H1 (cell line): ENCODE measurements around the gene SSNA1. TPM values are rescaled to one million over a fixed set of nuclear protein-coding genes. Genes with fewer than 3 reads are reported as not detected.

Experiments
- CTCF ChIA-PET: fragments of 300-600 bp; sonication (Branson Sonifier 250); formaldehyde crosslinking; loops from one replicate; lab custom pipeline; 2021; ENCODE audit not compliant: partially characterized antibody; lab: Charles Lee
- POLR2A ChIA-PET: fragments of 300-600 bp; sonication (Branson Sonifier 250); formaldehyde crosslinking; loops from one replicate; lab custom pipeline; 2021; ENCODE audit warnings: inconsistent platforms; ENCODE audit not compliant: partially characterized antibody; lab: Charles Lee
- DNase-seq, 2 experiments: peaks; one replicate each; pipeline versions ENCODE4 v3.0.0 to v3.0.0-alpha.2; 2010 to 2022; ENCODE audit warnings: low spot score in 2 of 2, low read depth in 1 of 2, mixed read lengths in 1 of 2
- FAIRE-seq: peaks from 2 replicates; lab custom pipeline; 2011; peaks lifted over from hg19 to GRCh38; lab: Jason Lieb, UNC
- H2AFZ ChIP-seq: 2 replicates; pipeline ENCODE4 v1.8.1; 2012; ENCODE audit warnings: low read length, inconsistent platforms
- H2AK5ac ChIP-seq: 2 replicates; pipeline ENCODE4 v1.6.1; 2013; ENCODE audit warnings: low read depth, low read length
- H2BK120ac ChIP-seq: replicated peaks from 2 replicates; pipeline ENCODE3; 2013; ENCODE audit warnings: low read depth, low read length, inconsistent platforms
- H2BK12ac ChIP-seq: 2 replicates; pipeline ENCODE4 v1.6.1; 2013; ENCODE audit warnings: low read depth, low read length
- H2BK15ac ChIP-seq: 2 replicates; pipeline ENCODE4 v1.6.1; 2013; ENCODE audit warnings: low read length
- H2BK20ac ChIP-seq: 2 replicates; pipeline ENCODE4 v1.6.1; 2013; ENCODE audit warnings: low read length
- H2BK5ac ChIP-seq: 2 replicates; pipeline ENCODE4 v1.6.1; 2013; ENCODE audit warnings: low read depth, low read length
- H3K14ac ChIP-seq: 2 replicates; pipeline ENCODE4 v1.6.1; 2013; ENCODE audit warnings: inconsistent platforms; ENCODE audit not compliant: insufficient read length
- H3K18ac ChIP-seq: 2 replicates; pipeline ENCODE4 v1.6.1; 2013; ENCODE audit warnings: low read length; ENCODE audit errors: extremely low read depth
- H3K23ac ChIP-seq: 2 replicates; pipeline ENCODE4 v1.6.1; 2013; ENCODE audit warnings: inconsistent platforms; ENCODE audit not compliant: insufficient read length
- H3K23me2 ChIP-seq: 2 replicates; pipeline ENCODE4 v1.6.1; 2013; ENCODE audit warnings: low read depth, low read length
- H3K27ac ChIP-seq: 2 replicates; pipeline ENCODE4 v1.6.1; 2011; ENCODE audit warnings: low read depth, low read length, inconsistent platforms
- H3K27me3 ChIP-seq, 4 experiments: replicated peaks in 1 of 4; 1 replicate in 1 of 4; 2 replicates in 3 of 4; pipeline versions ENCODE4 v1.6.1 to v1.8.1; 2011 to 2013; ENCODE audit warnings: low read length in 3 of 4, mild to moderate bottlenecking in 3 of 4, inconsistent platforms in 2 of 4, mixed read lengths in 2 of 4, moderate library complexity in 1 of 4; ENCODE audit not compliant: control insufficient read depth in 3 of 4, insufficient read depth in 3 of 4; ENCODE audit errors: extremely low read depth in 1 of 4
- H3K36me3 ChIP-seq, 4 experiments: 2 replicates each; pipeline versions ENCODE4 v1.6.1 to v1.8.1; 2011 to 2013; ENCODE audit warnings: mild to moderate bottlenecking in 4 of 4, low read length in 3 of 4, moderate library complexity in 2 of 4, control low read depth in 1 of 4, inconsistent platforms in 1 of 4; ENCODE audit not compliant: insufficient read depth in 4 of 4, control insufficient read depth in 2 of 4
- H3K4ac ChIP-seq: replicated peaks from 2 replicates; pipeline ENCODE3; 2013; ENCODE audit warnings: low read length, low read depth, mixed read lengths, inconsistent platforms; ENCODE audit not compliant: insufficient read length
- H3K4me1 ChIP-seq, 4 experiments: replicated peaks in 1 of 4; 1 replicate in 1 of 4; 2 replicates in 3 of 4; pipeline versions ENCODE4 v1.6.1 to v1.8.1; 2011 to 2013; ENCODE audit warnings: low read length in 3 of 4, inconsistent platforms in 2 of 4, mixed read lengths in 1 of 4; ENCODE audit not compliant: insufficient read depth in 4 of 4, control insufficient read depth in 3 of 4
- H3K4me2 ChIP-seq, 2 experiments: 2 replicates each; pipeline versions ENCODE4 v1.6.1 to v1.8.1; 2011 to 2013; ENCODE audit warnings: low read depth in 2 of 2, low read length in 2 of 2, control low read depth in 1 of 2, inconsistent platforms in 1 of 2, mild to moderate bottlenecking in 1 of 2; ENCODE audit not compliant: insufficient read depth in 1 of 2
- H3K4me3 ChIP-seq, 4 experiments: fragments of 200-600, 300-600 bp in 1 of 4; sonication (generic), shearing (Covaris generic), sonication (Bioruptor Twin) in 1 of 4; 2 replicates each; pipeline versions ENCODE4 v1.5.1 to v1.8.1; 2011 to 2016; ENCODE audit warnings: low read length in 4 of 4, low read depth in 3 of 4, control low read depth in 2 of 4, inconsistent platforms in 2 of 4, mild to moderate bottlenecking in 2 of 4, mixed read lengths in 1 of 4, moderate library complexity in 1 of 4; ENCODE audit not compliant: insufficient read depth in 2 of 4; ENCODE audit errors: extremely low read depth in 1 of 4
- H3K56ac ChIP-seq: replicated peaks from 2 replicates; pipeline ENCODE3; 2013; ENCODE audit warnings: low read depth, mild to moderate bottlenecking, mixed read lengths, low read length, inconsistent platforms; ENCODE audit not compliant: insufficient read length
- H3K79me1 ChIP-seq: 2 replicates; pipeline ENCODE4 v1.6.1; 2013; ENCODE audit warnings: low read depth, low read length, control low read depth
- H3K79me2 ChIP-seq, 2 experiments: 2 replicates each; pipeline versions ENCODE4 v1.6.1 to v1.8.1; 2012 to 2013; ENCODE audit warnings: low read length in 2 of 2, mild to moderate bottlenecking in 2 of 2, inconsistent platforms in 1 of 2; ENCODE audit not compliant: insufficient read depth in 2 of 2, control insufficient read depth in 1 of 2
- H3K9ac ChIP-seq, 4 experiments: replicated peaks in 1 of 4; 1 replicate in 1 of 4; 2 replicates in 3 of 4; pipeline versions ENCODE4 v1.6.1 to v1.8.1; 2011 to 2013; ENCODE audit warnings: low read depth in 3 of 4, low read length in 3 of 4, control low read depth in 2 of 4, mild to moderate bottlenecking in 2 of 4, moderate library complexity in 2 of 4, inconsistent platforms in 1 of 4; ENCODE audit errors: extremely low read depth in 1 of 4
- H3K9me3 ChIP-seq, 2 experiments: 2 replicates each; pipeline versions ENCODE4 v1.6.1 to v1.8.1; 2012 to 2013; ENCODE audit warnings: mild to moderate bottlenecking in 2 of 2, moderate library complexity in 2 of 2, control low read depth in 1 of 2, inconsistent platforms in 1 of 2, low read depth in 1 of 2, low read length in 1 of 2, mixed read lengths in 1 of 2; ENCODE audit not compliant: insufficient read depth in 2 of 2
- H4K20me1 ChIP-seq, 2 experiments: replicated peaks in 1 of 2; 2 replicates each; pipeline versions ENCODE3 to v1.8.1; 2011 to 2013; ENCODE audit warnings: inconsistent platforms in 2 of 2, low read length in 2 of 2, mild to moderate bottlenecking in 1 of 2; ENCODE audit not compliant: insufficient read depth in 2 of 2, control insufficient read depth in 1 of 2
- H4K5ac ChIP-seq: 2 replicates; pipeline ENCODE4 v1.6.1; 2013; ENCODE audit warnings: low read length, low read depth, mixed read lengths, inconsistent platforms; ENCODE audit not compliant: insufficient read length
- H4K8ac ChIP-seq: 2 replicates; pipeline ENCODE4 v1.8.0; 2013; ENCODE audit warnings: mild to moderate bottlenecking, moderate library complexity, low read length, inconsistent platforms; ENCODE audit not compliant: insufficient read depth; ENCODE audit errors: extremely low read depth
- H4K91ac ChIP-seq: replicated peaks from 2 replicates; pipeline ENCODE3; 2013; ENCODE audit warnings: low read length, mixed read lengths, inconsistent platforms; ENCODE audit not compliant: insufficient read length
- EGR1 ChIP-seq: IDR thresholded peaks from 2 replicates; pipeline ENCODE4 v1.6.1; 2011; ENCODE audit warnings: low read depth, low read length, borderline replicate concordance
- POU5F1 ChIP-seq: IDR thresholded peaks from 2 replicates; pipeline ENCODE4 v1.6.1; 2011; ENCODE audit warnings: low read depth, mild to moderate bottlenecking, low read length, moderate library complexity
- WGBS, 2 experiments: shearing (Covaris generic) in 1 of 2; methylation state at CpG; one replicate each; pipeline versions ENCODE4 v1.1.6 to v1.1.7; 2013 to 2015; ENCODE audit warnings: low lambda C conversion rate in 2 of 2, mixed read lengths in 2 of 2, inconsistent platforms in 1 of 2, low coverage in 1 of 2, missing lambda C conversion rate in 1 of 2; ENCODE audit not compliant: insufficient replicate concordance in 2 of 2, insufficient coverage in 1 of 2, insufficient read length in 1 of 2; ENCODE audit errors: extremely low coverage in 1 of 2, missing lambda C conversion rate in 1 of 2; 5-methylcytosine and 5-hydroxymethylcytosine counted together
- polyA plus RNA-seq, 7 experiments: library from polyadenylated mRNA; depleted of rRNA in 3 of 7; stranded (reverse) in 5 of 7; unstranded in 2 of 7; fragments of >200 nt in 5 of 7; fragments of 200-250 nt in 2 of 7; gene quantifications; 1 replicate in 5 of 7; 2 replicates in 1 of 7; 4 replicates in 1 of 7; pipeline versions ENCODE4 v1.2.1 to v1.2.3, GENCODE V29; 2011 to 2013; ENCODE audit warnings: missing spikeins in 2 of 7, mixed read lengths in 2 of 7
- total RNA-seq: library from RNA; stranded (reverse); fragmentation: NEBNext Ultra II Directional; extraction: Animal tissue kit (Norgen Biotek cat#: 25700); gene quantifications from 2 replicates; pipeline ENCODE4 v1.2.1, GENCODE V29; 2021
- TF ChIP-seq, protein P1 (sequence below): IDR thresholded peaks from 2 replicates; pipeline ENCODE4 v1.6.1; 2011; ENCODE audit warnings: low read depth, mild to moderate bottlenecking, low read length; ENCODE audit not compliant: insufficient read depth

Gene SSNA1
- total and polyA plus RNA-seq, 2 of the 8 experiments (the other 6 are each of a cell fraction or from before 2014, with no cell fraction given), result 87.3 to 157 TPM

DNA sequence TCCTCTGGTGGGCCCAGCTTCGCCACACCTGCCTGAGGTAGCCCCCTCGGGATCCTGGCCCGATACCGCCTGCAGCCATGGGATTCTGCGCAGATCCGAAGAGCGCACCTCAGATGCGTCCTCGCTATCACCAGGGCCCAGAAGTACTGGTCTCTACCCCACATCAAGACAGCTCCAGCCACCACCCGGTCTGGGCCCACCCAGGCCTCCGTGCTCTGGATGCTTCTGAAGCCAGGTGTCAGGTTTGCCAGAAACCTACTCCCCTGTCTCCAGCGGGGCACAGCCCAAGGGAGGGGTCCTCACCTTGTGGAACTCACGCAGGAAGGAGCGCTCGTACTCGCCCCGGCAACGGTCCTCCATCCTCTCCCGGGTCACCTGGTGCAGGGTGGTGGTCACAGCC lies 2.6 kb upstream of the SSNA1 start:
- Histone ChIP-seq H3K27me3 (no peaks in the 10 kb centered on the region; a peak in 1 of 7 replicates), H2AK5ac (no peak overlapping the region), H4K91ac (no peak overlapping the region), H3K79me1 (peaks cover 5% of the 10 kb centered on the region), H3K4me1 (peaks cover 0 to 17% (median 6%) of the 10 kb centered on the region in 4 experiments; a peak in 5 of 7 replicates), H3K79me2 (peaks cover 0 to 30% of the 10 kb centered on the region in 2 experiments; a peak in 2 of 4 replicates), H3K14ac (no peak overlapping the region), H2BK12ac (no peak overlapping the region), H3K9me3 (no peaks in the 10 kb centered on the region), H3K4me2 (no peak overlapping the region), H3K27ac (no peak overlapping the region), H2BK20ac (no peak overlapping the region), H3K4me3 (no peak overlapping the region), H3K36me3 (peaks cover 3 to 28% (median 12%) of the 10 kb centered on the region in 4 experiments; a peak in 7 of 8 replicates), H3K18ac (no peak overlapping the region), H3K23ac (no peak overlapping the region), H3K4ac (no peak overlapping the region), H3K56ac (no peak overlapping the region), H2AFZ (no peak overlapping the region), H2BK120ac (no peak overlapping the region), H4K20me1 (peaks cover 4 to 30% of the 10 kb centered on the region in 2 experiments), H4K5ac (no peak overlapping the region), H2BK15ac (no peak overlapping the region), H3K23me2 (peaks cover 8% of the 10 kb centered on the region; the same call in 1 of the 2 replicates), H3K9ac (no peak overlapping the region), H4K8ac (no peak overlapping the region; the same call in 1 of the 2 replicates), H2BK5ac (no peak overlapping the region)
- FAIRE-seq (no peak), DNase-seq (no peak)
- no peak for TF ChIP-seq EGR1
- TF ChIP-seq, protein P1, sequence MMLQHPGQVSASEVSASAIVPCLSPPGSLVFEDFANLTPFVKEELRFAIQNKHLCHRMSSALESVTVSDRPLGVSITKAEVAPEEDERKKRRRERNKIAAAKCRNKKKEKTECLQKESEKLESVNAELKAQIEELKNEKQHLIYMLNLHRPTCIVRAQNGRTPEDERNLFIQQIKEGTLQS, result no peak
- TF ChIP-seq POU5F1, result no peak
- POLR2A ChIA-PET, result interaction anchor here (1.5 kb wide), 1 partner anchor 15 kb away, joined by 3 read pairs; the partner anchor contains the start of gene TPRN
- 90% methylated on average over 19 of the region's 19 CpGs; no CpG with 5 or more reads in 1 of the 2 experiments for WGBS, 2 experiments
- CTCF ChIA-PET, result interaction anchor here (5.4 to 14.0 kb wide), 2 partner anchors 10 to 43 kb away, joined by 47 to 204 read pairs; partner anchors contain the start of genes CYSRT1, RNF208, RNF224 and SLC34A3
